NCI-H146 treated with DMSO at 0.1 percent for 48 hours (cell line): ENCODE results near the gene LRP1B.

ENCODE experiments used
- DNase-seq: peaks from one replicate; lab custom pipeline; 2025; ENCODE audit not compliant: unreplicated experiment; lab: John Stamatoyannopoulos, UW

Gene LRP1B

GRCh38 chr2:141601511-141602152 lies 529.2 kb downstream of the LRP1B start:
- DNase-seq = no peak

GRCh38 chr2:141599721-141600120 lies 531.1 kb downstream of the LRP1B start:
- no peak for DNase-seq

DNA sequence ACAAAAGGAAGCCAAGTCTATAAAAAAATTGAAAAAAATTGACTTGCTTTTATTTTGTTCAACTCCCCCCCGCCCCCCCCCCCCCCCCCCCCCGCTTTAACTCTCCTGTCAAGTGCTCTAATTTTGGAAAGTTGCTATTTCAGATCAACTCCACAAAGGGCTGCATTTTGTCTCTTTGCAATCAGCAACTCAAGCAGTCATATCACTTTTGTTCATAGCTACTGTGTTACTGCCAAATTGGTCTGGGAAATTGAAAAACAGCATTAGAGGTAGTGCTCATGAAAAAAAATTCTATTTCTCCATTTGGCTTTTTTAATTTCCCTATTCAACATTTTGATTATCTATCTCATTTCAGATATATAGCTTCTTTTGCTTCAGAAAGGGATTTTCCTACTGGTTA lies 531.8 kb downstream of the LRP1B start:
- DNase-seq = no peak

GRCh38 chr2:141595316-141595920 lies 535.4 kb downstream of the LRP1B start:
- no peak for DNase-seq

DNA sequence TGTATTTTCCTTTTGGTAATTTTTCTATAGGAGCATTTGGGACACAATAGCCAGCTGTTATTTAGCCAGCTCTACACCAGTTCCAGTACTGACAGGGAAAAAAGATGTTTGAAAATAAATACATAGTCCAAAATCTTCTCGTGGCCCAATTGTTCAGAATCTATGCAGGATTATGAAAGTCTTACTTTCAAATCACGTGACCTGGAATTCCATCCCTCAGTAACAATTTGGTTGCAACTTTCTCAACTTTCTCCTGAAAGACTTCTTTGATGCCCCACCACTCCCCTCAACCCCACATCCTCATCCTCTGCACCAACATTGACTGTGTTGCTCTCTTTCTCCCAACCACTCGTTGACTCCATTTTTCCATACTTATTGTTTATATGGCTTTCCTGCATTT lies 539.0 kb downstream of the LRP1B start:
- no peak for DNase-seq

DNA sequence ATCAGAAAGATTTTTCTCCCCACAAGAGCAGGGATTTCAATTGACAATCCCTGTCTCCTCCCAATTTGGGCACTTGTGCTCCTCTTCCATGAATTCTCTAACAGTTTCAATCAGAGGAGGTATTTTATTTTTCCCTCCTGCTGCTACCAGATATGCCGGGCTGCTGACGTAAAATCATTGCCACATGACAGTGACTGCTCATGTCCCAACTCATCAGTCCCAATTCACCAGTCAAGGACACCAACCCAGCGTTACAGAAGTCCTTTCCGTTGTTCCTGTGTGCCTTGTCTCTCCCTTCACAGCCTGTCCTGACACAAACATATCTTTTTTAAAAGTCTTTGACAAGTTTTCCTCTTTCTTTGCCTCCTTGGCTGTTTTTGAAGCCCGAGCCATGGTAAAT lies 540.2 kb downstream of the LRP1B start:
- no peak for DNase-seq

DNA sequence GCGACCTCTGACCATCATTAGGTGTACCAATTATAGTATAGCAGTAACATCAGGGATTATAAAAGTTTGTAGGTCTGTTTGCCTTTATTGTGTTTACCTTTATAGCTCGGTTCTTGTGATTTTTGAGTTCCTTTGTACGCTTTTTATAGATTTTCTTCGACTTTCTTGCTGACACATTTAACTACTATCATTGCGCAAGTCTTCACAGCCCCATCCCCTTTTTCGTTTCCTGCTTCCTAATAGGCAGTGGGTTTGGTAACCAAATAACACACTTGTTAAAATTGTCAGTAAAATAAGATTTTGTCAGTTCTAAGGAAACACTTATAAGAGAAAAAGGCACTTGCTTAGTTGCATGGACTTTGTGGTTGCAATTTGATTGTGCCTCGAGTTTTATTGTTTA lies 541.5 kb downstream of the LRP1B start:
- DNase-seq = no peak

DNA sequence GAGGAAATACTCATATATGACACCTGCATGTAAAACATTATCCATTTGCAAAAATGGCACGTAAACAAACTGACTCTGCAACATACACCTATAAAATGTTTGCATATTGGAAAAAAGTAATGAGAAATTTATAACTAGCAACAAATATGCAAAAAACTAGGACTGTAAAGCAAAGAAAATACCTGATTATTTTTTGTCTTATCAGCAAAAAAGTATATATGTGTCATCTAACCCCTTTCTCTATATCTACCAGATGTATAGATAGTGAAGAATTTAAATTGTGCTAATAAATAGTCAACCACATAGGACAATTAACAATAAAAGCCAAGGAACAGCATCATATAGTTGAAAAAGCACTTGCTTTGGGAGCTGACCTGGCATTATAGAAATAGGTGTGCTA lies 543.8 kb downstream of the LRP1B start:
- no peak for DNase-seq

- no peak for DNase-seq
These were observed 548.6 kb downstream of the LRP1B start for GRCh38 chr2:141582213-141582612.

DNA sequence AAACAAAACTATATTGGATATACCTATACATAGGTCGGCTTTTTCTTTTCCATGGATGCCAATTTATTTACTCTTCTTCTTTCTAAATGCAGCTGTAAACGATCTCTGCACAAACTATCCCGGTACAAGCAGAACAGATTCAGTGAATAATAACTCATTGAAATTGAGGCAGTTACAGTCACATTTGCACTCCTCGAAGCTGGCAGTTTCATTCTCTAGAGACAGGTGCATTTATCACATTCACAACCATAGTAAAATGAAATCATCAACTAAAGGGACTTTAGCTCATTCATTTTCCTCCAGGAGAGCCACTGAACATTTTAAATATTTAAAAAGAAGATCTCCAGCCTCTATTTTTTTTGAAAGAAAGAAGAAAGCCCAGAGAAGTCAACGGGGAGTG lies 551.7 kb downstream of the LRP1B start:
- no peak for DNase-seq

DNA sequence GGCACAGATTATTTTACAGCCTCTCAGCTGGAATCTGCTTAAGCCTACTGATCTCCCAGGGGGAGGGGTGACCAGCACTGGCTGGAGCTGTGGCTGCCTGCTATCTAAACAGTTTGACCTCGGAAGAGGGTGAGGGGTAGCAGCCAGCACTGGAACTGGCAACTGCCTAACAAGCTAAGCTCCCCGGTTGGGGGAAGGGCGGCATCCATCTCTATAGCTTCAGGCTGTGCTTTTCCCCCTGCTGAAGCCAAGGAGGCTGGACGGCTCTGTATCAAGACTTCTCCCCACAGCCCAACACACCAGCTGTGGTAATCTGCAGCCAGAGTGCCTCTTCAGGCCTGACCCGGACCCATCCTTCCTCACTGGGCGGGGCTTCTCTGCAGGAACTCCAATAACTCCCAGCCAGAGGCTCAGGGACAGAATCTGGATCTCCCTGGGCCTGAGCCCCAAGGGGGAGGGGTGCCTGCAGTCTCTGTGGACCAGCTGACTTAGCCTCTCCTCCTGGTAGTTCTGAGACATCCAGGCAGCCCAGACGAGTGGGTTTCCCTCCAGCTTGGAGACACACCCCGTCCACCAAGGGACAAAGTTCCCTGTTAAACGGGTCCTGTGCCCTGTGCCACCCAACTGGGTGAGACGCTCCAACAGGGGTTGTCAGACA lies 560.2 kb downstream of the LRP1B start:
- DNase-seq = no peak

DNA sequence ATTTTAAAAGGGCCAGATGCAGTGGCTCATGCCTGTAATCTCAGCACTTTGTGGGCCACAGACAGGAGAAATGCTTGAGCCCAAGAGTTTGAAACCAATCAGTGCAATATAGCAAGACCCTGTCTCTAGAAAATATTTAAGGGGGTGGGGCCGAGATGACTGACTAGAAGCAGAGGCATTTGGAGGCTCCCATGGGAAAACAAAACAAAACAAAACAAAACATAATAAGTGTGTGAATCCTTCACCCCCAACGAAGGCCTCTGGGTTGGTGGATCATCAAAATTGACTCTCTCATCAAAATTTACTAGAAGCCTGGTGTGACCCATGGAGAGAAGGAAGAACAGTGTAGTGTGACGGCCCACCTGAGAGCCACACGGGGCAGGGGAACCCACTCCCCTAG lies 560.9 kb downstream of the LRP1B start:
- no peak for DNase-seq

DNA sequence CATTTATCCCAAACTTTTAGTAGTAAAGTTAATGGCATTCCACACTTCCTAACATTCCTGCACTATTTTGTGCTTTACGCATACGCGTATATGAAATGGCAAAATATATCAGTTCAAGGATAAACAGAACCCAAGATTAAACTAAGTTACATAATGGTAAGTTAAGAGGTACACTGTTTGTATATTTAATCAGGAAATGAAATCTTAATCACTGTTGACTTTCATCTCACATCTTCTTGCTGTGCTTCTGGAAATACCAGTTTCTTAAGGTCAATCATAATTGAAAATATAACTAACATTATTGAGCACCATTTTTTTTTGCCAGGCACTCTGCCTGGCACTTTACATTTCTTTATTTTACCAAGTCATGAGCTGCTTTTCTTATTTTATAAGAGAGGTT lies 565.2 kb downstream of the LRP1B start:
- DNase-seq = no peak

- DNase-seq = no peak
These were observed 570.1 kb downstream of the LRP1B start for GRCh38 chr2:141560723-141561122.

- no peak for DNase-seq
These were observed 573.3 kb downstream of the LRP1B start for GRCh38 chr2:141557329-141558095.

DNA sequence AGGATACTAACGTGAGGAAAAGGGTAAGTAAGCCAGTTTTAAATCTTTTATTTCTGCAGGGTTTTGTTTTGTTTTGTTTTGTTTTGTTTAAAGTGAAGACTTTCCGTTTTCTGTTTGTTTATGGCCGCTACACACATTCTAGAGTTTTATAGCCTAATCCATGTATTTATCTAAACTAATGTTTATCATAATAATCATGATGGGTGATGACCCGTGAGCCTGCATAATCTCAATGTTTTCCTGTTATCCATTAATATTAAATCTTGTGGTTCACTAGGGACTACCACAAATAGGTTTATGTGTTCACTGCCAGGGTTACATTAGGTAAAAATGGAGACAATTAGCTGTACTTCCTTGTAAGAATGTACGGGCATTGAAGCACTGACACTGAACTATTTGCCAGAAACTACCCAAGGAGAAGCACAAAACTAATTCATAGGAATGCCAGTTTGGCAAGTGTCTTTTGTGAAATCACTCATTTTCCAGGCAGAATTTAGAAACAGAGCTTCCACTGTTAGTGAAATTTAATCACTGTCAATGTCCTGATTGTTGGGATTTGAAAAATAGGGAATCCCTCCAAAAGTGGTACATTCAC lies 574.8 kb downstream of the LRP1B start:
- no peak for DNase-seq

- DNase-seq = no peak
These were observed 576.0 kb downstream of the LRP1B start for GRCh38 chr2:141554810-141555209.

DNA sequence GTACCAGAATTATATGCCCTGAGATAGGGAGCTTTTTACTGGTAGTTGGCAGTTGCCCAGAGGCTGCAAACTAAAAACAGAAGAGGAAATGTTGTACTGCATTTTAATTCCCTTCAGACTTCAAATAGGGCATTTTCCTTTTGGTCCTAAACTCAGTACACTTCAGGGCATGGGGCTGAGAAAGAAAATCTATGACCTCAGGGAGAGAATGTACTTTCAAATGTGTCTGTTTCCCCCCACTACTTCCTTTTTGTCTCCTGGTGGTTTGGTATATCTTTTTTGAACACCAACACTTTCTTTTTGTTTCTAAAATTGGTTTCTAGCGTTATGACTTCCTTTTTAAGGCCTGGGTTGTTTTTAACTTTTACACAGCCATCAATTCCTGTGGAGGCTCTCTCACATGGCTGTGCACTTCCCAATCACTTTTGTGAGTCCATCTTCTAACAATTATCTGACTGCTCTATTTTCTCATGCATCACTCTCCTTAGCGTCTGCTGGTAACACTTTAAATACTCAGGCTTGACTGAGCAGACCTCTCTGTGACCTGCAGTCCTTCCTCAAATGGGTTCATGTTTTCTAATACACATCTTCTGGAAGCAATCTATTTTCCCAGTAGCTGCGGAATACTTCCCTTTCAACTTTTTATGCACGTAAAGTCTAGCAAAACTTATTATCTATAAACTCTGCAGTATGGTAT lies 596.0 kb downstream of the LRP1B start:
- no peak for DNase-seq

DNA sequence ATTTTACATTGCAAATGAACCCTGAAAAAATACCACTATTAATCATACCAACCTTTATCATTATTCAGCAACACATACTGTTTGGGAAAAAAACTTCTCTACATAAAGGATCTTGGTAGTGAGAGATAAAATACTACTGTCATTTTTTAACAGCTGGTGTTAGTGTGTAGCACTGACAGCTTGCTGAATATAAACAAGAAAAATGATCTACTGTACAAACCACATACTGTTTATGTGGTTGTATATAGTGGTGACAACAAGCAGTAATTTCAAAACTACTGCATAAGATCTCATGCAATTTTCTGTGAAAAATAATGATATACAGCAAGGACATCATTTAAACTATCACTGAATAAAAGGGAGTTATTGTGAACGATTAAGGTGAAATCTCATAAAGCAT lies 601.2 kb downstream of the LRP1B start:
- no peak for DNase-seq

GRCh38 chr2:141528990-141529389 lies 601.8 kb downstream of the LRP1B start:
- no peak for DNase-seq

- DNase-seq = no peak
These were observed 604.1 kb downstream of the LRP1B start for GRCh38 chr2:141526760-141527159.
